Hepatocyte (in vitro differentiated cells): ENCODE data around the gene SGPP2. TPM values are rescaled to one million over a fixed set of nuclear protein-coding genes. Genes with fewer than 3 reads are reported as not detected.
A peak's percentile ranks its signal among the peaks of the same experiment; 100 is the strongest.

Source experiments
- DNase-seq: peaks from one replicate; pipeline ENCODE4 v3.0.0-alpha.2; 2016; ENCODE audit warnings: low spot score
- H2AFZ ChIP-seq: fragments of 200-600 bp; sonication (generic); 2 replicates; pipeline ENCODE4 v1.6.0; 2016; ENCODE audit warnings: antibody characterized with exemption, mild to moderate bottlenecking
- H3K27ac ChIP-seq: fragments of 200-600 bp; sonication (generic); 2 replicates; pipeline ENCODE4 v1.5.1; 2016; ENCODE audit warnings: mild to moderate bottlenecking
- H3K27me3 ChIP-seq: fragments of 200-600 bp; sonication (generic); 2 replicates; pipeline ENCODE4 v1.6.1; 2016
- H3K36me3 ChIP-seq: fragments of 200-600 bp; sonication (generic); replicated peaks from 2 replicates; pipeline ENCODE4 v1.5.1; 2016; ENCODE audit warnings: low read depth; ENCODE audit not compliant: insufficient read depth
- H3K4me1 ChIP-seq: fragments of 200-600 bp; sonication (generic); 2 replicates; pipeline ENCODE4 v1.5.1; 2016; ENCODE audit warnings: mild to moderate bottlenecking, moderate library complexity; ENCODE audit not compliant: insufficient read depth
- H3K4me2 ChIP-seq: fragments of 200-600 bp; sonication (generic); 2 replicates; pipeline ENCODE4 v1.6.0; 2016
- H3K4me3 ChIP-seq: fragments of 200-600 bp; sonication (generic); 2 replicates; pipeline ENCODE4 v1.5.1; 2016; ENCODE audit warnings: mild to moderate bottlenecking
- H3K79me2 ChIP-seq: fragments of 200-600 bp; sonication (generic); 2 replicates; pipeline ENCODE4 v1.6.0; 2017; ENCODE audit warnings: mild to moderate bottlenecking
- H3K9me2 ChIP-seq: fragments of 200-600 bp; sonication (generic); replicated peaks from 2 replicates; pipeline ENCODE4 v1.6.0; 2017; ENCODE audit warnings: mild to moderate bottlenecking; ENCODE audit not compliant: insufficient read depth
- H3K9me3 ChIP-seq: fragments of 200-600 bp; sonication (generic); 2 replicates; pipeline ENCODE4 v1.5.1; 2016; ENCODE audit warnings: low read depth, mild to moderate bottlenecking
- H4K20me1 ChIP-seq: fragments of 200-600 bp; sonication (generic); 2 replicates; pipeline ENCODE4 v1.6.0; 2016; ENCODE audit warnings: mild to moderate bottlenecking; ENCODE audit not compliant: insufficient read depth, poor library complexity, severe bottlenecking
- CTCF ChIP-seq: fragments of 200-600 bp; sonication (generic); IDR thresholded peaks from 2 replicates; pipeline ENCODE4 v1.5.1; 2016; ENCODE audit warnings: antibody characterized with exemption, mild to moderate bottlenecking; ENCODE audit not compliant: poor library complexity
- EZH2 ChIP-seq: fragments of 200-600 bp; sonication (generic); IDR thresholded peaks from 2 replicates; pipeline ENCODE4 v1.6.1; 2016; ENCODE audit warnings: antibody characterized with exemption, mild to moderate bottlenecking, borderline replicate concordance
- EZH2phosphoT487 ChIP-seq: fragments of 200-600 bp; sonication (generic); IDR thresholded peaks from one replicate; pipeline ENCODE4 v1.6.1; 2018; ENCODE audit warnings: antibody characterized with exemption, mild to moderate bottlenecking, low read depth, moderate library complexity; ENCODE audit not compliant: unreplicated experiment, severe bottlenecking
- WGBS: methylation state at CpG from one replicate; pipeline ENCODE4 v1.1.6; 2016; ENCODE audit warnings: low lambda C conversion rate; ENCODE audit errors: missing lambda C conversion rate; 5-methylcytosine and 5-hydroxymethylcytosine counted together
- polyA plus RNA-seq: library from polyadenylated mRNA; unstranded; fragments of >200 nt; fragmentation: Nextera tagmentation; extraction: Ambion mirVana; gene quantifications from 2 replicates; pipeline ENCODE4 v1.2.1, GENCODE V29; 2016
- total RNA-seq: library from RNA; depleted of rRNA; stranded (reverse); fragments of >200 nt; gene quantifications from 2 replicates; pipeline ENCODE4 v1.2.3, GENCODE V29; 2014

Gene SGPP2
- total and polyA plus RNA-seq, 2 experiments from 2014 or later: 1.4 to 1.8 TPM

GRCh38 chr2:222568865-222569264 is 144.5 kb downstream of the SGPP2 start:
- H3K27ac ChIP-seq: no peak overlapping the region
- H3K27me3 ChIP-seq: no peaks in the 10 kb centered on the region
- no peaks in the 10 kb centered on the region for H3K9me3 ChIP-seq
- no peaks in the 10 kb centered on the region for H4K20me1 ChIP-seq
- no peaks in the 10 kb centered on the region for H3K79me2 ChIP-seq
- WGBS: 58% methylated on average over 4 of the region's 4 CpGs
- no peak overlapping the region for H2AFZ ChIP-seq
- TF ChIP-seq EZH2phosphoT487: no peak
- no peak for TF ChIP-seq CTCF
- TF ChIP-seq EZH2: no peak
- no peak for DNase-seq
- no peaks in the 10 kb centered on the region for H3K36me3 ChIP-seq
- no peak overlapping the region for H3K4me2 ChIP-seq
- no peaks in the 10 kb centered on the region for H3K9me2 ChIP-seq
- H3K4me1 ChIP-seq: peaks cover 17% of the 10 kb centered on the region
- H3K4me3 ChIP-seq: no peak overlapping the region

- Histone ChIP-seq H3K9me2 (no peaks in the 10 kb centered on the region), H3K9me3 (no peaks in the 10 kb centered on the region), H3K79me2 (no peaks in the 10 kb centered on the region), H3K4me1 (peaks cover 17% of the 10 kb centered on the region), H2AFZ (no peak overlapping the region), H3K4me3 (no peak overlapping the region), H3K36me3 (no peaks in the 10 kb centered on the region), H4K20me1 (no peaks in the 10 kb centered on the region), H3K27me3 (no peaks in the 10 kb centered on the region), H3K27ac (no peak overlapping the region), H3K4me2 (no peak overlapping the region)
- 97% methylated on average over 1 of the region's 1 CpG for WGBS
- no peak for TF ChIP-seq CTCF
- no peak for TF ChIP-seq EZH2
- TF ChIP-seq EZH2phosphoT487: no peak
- no peak for DNase-seq
Measured at GRCh38 chr2:222569826-222570225, 145.5 kb downstream of the SGPP2 start.

- Histone ChIP-seq H3K4me3 (no peak overlapping the region), H3K9me2 (no peaks in the 10 kb centered on the region), H2AFZ (no peak overlapping the region), H3K27ac (peak overlapping the region; percentile 59), H3K4me1 (peaks cover 17% of the 10 kb centered on the region), H3K9me3 (no peaks in the 10 kb centered on the region), H4K20me1 (no peaks in the 10 kb centered on the region), H3K27me3 (no peaks in the 10 kb centered on the region), H3K4me2 (no peak overlapping the region), H3K36me3 (no peaks in the 10 kb centered on the region), H3K79me2 (no peaks in the 10 kb centered on the region)
- WGBS: 91% methylated on average over 6 of the region's 6 CpGs
- no peak for DNase-seq
- no peak for TF ChIP-seq EZH2phosphoT487
- TF ChIP-seq CTCF: no peak
- no peak for TF ChIP-seq EZH2
Measured at GRCh38 chr2:222572264-222572721, 147.9 kb downstream of the SGPP2 start.

DNA sequence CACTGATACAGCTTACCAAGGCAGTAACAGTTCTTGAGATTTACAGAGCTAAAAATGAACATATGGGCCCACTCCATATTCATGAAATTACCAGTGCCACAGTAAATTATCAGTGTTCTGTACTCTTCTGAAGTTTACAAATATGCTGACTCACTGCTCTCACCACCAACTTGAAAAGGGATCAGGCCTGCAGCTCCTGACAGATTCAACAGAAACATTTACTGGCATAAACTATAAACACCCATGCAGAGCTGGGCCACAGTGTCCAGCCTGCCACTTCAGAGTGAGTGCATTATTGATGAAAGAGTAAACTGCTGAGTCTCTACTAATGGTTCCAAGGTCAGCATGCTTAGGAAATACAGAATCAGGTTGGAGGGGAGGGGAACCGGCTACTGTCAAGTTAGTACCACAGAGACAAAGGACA is 148.4 kb downstream of the SGPP2 start:
- 39% methylated on average over 1 of the region's 1 CpG for WGBS
- TF ChIP-seq CTCF: no peak
- TF ChIP-seq EZH2phosphoT487: no peak
- TF ChIP-seq EZH2: no peak
- H3K27me3 ChIP-seq: no peaks in the 10 kb centered on the region
- H3K4me1 ChIP-seq: peaks cover 17% of the 10 kb centered on the region
- H4K20me1 ChIP-seq: no peaks in the 10 kb centered on the region
- peak; percentile 25 for DNase-seq
- H3K27ac ChIP-seq: peak overlapping the region; percentile 59
- H3K4me3 ChIP-seq: no peak overlapping the region
- H2AFZ ChIP-seq: no peak overlapping the region
- H3K79me2 ChIP-seq: no peaks in the 10 kb centered on the region
- H3K9me2 ChIP-seq: no peaks in the 10 kb centered on the region
- no peaks in the 10 kb centered on the region for H3K9me3 ChIP-seq
- no peaks in the 10 kb centered on the region for H3K36me3 ChIP-seq
- H3K4me2 ChIP-seq: no peak overlapping the region
